Stimulated activated CD4-positive, alpha-beta T cell treated with anti-CD3 and anti-CD28 coated beads, Interleukin-15, amount 100 ng/mL, for 24 hours (primary cell): ENCODE measurements around the gene SAP30L.

ENCODE experiments used
- DNase-seq: peaks from one replicate; pipeline ENCODE4 v3.0.0-alpha.2; 2020

The SAP30L gene

DNA sequence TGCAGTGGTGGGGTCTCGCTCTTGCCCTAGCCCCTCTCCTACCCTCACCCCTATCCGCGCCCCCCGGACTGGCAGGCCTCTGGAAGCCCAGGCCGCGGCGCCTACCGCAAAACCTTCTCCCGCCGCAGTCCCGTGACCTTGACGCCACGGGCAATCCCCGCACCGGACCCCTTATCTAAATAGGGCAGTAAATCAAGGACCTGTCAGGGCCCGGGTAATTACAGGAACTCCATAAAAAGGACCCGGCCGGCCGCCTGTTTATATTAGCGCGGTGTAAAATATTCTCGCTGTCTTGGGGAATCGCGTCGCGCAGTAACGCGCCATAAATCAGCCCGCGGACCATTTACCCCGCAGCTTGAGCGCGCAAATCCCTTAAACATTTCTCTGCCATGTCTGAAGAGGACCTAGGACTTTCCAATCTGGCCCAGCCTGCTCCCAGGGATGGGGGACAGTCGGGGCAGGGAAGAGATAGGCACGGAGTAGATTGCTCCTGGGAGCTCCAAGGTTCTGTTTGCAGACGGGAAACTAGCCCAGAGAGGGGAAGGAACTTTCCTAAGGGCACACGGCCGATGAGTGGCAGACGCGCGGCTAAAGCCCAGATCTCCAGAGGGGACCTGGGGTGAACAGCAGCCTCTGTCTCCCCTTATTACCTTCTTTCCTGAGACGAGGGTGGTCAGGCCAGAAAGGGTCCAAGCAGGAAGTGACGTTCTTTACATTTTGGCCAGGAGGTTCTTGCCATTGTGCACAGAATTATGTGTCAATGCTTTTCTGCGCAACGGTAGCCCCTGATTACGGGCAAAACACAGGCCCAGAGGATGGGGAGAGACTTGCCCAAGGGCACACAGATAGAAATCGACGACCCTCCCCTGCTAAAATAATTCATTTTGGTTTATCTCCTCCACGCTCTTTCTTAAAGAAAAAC, 37.0 kb downstream of the SAP30L start:
- no peak for DNase-seq

DNA sequence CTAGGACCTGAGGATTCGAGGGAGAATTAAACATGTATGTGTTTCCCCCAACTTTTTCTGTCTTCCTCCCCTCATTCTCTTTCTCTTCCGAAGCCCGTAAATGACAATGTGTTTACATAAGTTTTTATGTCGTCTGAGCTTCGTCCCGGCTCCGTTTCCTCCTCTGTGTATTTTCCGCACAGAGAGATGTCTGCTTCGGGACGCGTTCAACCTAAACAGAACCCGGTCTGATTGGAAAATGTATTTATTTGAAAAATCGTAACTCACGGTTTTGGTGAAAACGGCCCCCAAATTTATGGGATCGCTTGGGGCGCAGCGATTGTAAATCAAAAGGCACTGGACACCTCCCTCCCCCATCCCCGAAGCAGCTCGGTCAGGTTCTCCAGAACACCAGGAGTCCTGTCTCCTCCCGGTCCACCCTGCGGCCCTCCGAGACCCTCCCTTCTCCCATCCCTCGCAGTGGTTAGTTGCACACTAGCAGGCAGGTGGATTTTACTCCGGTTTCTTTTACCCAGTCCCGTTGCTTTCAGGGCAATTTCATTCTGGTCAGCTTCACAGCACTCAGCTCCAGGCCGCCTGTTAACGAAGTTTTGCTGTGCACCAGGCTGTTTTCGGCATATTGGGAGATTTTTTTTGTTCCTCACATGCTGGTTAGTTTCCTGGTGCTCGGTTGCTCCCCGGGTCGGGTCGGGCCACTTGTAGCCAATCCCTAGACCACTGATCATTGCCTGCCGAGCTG, 38.0 kb downstream of the SAP30L start:
- no peak for DNase-seq

DNA sequence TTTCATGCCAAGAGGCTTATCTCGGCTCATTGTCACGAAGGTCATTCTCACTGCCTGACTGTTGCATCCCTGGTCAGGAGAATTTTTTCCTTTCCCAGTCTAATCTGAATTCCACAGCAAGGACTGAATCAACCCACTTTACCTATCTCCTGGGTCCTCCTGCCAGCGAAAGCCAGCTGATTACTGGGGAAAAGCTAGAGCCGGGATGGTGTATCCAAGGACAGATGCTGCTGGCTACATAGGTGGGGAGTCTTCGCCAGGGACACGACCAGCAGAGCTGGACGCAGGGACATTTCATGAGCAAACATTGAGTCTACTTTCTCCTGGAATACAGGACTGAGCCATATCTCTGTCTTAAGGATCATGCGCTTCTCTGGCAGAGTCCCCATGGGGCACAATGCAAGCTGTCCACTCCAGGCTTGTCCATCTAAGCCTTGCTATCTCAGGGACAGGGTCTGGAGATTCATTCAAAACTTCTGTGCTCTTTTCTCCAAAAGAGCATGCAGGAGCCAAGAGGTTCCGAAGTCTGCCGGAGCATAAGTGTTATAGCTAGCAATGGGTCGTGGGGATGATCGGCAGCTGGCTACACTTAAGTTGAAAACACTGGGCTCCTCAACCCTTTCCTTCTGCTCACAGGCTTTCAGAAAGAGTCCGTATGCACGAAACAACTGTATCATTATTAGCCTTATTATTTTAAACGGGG, 38.7 kb downstream of the SAP30L start:
- no peak for DNase-seq

DNA sequence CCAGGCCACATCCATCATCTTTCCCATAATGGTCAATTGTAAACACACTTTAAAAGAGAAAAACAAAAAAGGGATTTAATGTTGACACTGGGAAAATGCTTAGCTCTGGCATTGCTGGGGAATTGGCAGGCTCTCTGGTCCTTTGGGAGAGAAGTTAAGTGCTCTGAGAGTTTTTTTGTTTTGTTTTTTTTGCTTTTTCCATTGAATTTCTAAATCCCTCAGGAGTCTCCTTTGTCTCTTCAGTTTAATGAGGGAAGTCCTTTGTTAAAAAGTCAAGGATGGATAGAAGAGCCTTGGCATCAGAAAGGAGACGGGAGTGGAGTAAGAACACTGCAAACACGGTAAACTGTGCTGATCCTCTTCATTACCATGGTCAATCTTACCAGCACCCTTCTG, 39.3 kb downstream of the SAP30L start:
- no peak for DNase-seq

DNA sequence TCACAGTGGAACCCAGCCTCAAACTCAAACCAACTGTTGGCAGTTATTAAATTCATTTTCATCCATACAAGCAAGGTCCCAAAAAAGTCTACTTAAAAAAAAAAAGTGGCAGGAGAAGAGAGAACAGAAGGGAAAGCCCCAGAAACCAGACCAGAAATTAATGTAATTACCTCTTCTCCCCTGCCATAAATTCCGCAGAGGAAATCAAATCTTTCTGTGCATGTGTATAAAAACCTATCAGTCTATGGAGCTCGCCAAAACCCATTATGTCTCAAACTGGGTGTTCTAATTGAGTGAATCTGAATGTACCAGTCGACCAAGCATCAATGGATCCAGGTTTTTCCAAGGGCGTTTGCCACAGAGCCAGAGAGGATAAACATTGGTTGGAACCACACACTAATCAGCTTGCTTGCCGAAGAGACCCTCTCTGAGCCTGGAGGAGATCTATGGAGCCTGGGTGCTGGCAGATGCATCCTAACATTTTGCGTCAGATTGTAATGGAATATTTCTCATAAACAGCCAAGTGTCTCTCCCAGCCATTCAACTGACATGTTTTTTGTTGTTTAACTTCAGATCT, 40.1 kb downstream of the SAP30L start:
- DNase-seq = no peak

DNA sequence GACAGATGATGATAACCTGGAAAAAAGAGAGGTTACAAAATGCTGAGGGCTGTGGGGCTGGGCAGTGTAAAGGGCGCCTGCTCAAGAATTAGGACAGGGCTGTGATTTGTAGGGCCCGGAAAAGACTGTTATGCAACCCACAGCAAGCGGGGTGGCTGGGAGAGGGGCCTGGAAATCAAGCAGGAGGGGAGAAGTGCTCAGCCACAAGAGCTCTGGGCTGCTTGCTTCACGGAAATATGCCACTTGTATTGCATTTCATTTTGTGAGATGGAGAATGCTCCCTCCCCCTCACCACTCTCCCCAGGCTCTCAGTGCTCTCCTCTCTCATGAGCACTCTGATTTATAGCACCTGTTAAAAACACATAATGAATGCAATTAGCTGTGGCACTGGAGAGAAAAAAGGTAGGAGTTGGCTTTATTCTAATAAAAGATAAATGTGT, 40.6 kb downstream of the SAP30L start:
- DNase-seq = no peak

DNA sequence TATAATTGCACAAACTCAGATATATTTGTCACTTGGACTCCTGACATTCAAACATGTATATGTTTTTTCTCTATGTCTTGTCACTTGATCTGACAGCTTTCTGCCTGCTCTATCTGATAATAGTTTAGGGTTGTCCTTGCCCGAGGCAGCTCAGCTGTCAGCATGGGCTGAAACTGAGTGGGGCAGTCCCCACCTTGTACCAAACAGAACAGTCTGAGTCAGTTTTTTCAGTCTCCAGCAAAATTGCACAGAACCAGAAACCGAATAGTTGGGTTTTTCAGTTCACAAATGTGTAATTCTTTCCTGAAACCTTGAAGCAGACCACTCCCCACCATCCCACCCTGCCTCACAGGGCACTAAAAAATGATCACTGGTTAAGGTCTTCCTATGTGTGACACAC, 41.7 kb downstream of the SAP30L start:
- peak; percentile 79 for DNase-seq

DNA sequence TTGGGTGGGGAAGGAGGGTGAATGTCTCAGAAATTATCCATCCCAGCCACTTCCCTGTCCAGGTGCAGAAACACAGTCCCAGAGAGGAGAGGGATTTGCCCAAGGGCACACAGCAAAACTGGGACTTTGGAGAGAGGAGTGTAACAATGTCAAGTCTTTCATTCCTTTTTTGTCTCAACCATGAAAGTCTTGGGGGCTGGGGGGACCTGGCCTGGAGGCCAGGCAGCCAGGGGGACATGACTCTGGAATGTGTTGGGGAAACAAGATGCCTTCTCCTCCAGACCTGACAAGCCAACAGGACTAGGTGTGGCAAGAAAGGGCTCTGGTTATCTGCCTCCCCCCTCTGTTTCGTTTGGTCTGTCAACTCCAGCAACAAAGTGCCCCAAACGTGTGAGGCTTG, 46.1 kb downstream of the SAP30L start:
- no peak for DNase-seq

DNA sequence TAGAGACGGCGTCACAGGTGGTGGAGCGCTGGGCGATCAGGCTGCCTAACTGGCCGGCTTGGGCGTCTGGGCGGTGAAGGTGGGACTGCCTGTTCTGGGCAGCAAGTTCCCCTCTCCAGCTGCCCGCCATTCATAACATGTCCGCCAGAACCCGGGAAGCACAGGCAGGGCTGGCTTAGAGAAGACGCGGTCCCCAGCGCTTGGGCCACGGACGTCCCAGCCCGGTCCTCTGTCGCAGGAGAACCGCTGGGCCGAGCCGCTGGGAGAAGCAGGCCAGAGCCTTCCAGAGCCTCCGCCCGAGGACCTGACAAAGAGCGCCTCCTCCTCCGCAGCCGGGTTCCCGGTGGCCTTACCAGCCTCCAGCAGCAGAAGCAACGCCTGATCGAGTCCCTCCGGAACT, 47.5 kb downstream of the SAP30L start:
- no peak for DNase-seq

DNA sequence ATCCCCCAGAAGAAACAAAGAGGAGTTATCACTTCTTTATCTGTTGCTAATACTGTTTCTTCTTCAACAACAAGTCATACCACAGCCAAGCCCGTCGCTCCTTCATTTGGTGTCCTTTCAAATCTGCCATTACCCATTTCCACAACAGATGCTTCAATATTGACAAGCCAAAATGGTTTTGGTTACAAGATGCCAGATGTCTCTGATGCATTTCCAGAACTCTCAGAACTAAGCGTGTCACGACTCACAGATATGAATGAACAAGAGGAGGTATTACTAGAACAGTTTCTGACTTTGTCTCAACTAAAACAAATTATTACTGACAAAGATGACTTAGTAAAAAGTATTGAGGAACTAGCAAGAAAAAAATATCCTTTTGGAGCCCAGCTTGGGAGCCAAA, 48.2 kb downstream of the SAP30L start:
- DNase-seq = no peak

DNA sequence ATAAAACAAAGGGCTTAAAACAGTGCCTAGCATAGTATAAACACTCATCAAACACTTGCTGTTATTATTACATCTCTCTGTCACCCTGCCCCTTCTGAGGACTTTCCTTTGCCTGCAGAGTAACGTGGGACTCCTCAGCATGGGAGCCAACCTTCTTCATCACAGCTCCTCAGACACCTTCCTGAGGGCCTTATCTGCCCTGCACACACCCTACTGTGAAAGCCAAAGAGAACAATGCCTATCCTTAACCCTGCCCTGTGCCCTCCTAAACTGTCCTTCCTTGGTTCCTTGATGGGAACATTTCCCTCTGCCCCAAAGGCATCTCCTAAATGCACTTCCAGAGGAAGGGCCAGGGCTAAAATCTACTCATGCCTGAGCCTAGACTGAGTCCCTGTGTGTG, 52.8 kb downstream of the SAP30L start:
- no peak for DNase-seq

DNA sequence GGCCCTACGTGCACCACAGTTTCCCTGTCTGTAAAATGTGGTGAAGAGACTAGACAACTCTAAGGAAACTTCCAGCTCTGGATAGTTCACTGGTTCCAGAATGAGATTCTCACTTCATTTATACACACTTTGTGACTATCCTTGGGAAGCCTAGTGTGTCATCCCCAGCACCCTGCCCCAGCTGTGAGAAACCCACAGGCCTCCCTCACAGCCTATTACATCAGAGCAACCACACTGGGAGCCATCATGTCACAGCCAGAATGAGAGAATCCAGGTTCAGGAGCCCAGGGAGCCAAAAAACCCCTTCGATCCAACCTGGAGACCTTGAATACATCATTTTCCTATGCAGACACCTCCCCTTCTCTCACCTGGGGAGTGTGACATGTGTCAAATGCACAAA, 53.2 kb downstream of the SAP30L start:
- no peak for DNase-seq

DNA sequence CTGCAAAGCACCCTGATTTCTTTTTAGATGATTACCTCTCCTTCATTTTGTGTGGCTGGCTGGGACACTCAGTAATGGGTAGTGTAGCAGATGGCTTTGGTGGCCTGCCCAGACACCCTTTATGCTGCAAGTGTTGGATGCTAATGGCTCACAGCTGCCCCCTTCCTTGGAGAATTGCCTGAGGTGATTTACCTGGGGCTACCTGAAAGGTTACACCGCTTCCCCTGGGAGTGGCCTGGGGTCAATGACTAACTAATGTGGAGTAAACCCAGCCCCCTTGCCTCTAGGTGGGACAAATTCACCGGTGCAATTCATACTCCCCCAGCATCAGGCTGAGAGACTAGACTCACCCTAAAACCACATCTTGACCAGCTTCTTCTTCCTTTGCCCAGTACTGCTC, 55.8 kb downstream of the SAP30L start:
- DNase-seq = no peak

DNA sequence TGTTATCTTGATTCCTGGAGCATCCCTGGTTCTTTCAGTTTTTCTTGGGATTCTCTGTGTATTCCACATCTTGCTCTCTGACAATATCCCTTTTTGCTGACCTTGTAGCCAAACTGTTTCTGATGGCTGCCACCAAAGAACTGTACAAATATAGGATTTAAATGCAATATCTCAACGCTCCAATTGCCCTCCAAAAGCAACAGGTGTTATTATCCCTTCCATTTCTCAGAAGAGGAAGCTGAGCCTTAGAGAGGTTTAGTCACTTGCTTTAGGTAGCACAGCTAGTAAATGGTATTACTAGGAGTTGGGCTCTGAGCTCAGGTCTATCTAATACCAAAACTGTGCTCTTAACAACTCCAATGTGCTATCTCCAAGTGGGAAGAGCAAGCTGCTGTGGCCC, 56.4 kb downstream of the SAP30L start:
- DNase-seq = no peak

DNA sequence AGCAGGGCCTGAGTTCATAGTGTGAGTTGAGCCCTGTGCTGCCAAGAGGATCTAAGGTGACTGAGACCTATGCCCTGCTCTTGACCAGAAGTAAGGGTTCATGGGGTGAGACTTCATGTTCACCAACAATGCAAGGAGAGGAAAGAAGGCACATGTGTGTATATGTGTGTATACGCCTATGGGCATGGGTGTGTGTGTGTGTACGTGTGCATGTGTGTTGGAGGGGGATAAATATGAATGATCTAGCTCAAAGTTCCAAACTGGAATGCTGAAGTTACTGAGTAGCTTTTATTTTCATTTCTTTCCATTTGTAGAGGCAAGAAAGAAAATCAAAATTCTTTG, 57.9 kb downstream of the SAP30L start:
- no peak for DNase-seq

DNA sequence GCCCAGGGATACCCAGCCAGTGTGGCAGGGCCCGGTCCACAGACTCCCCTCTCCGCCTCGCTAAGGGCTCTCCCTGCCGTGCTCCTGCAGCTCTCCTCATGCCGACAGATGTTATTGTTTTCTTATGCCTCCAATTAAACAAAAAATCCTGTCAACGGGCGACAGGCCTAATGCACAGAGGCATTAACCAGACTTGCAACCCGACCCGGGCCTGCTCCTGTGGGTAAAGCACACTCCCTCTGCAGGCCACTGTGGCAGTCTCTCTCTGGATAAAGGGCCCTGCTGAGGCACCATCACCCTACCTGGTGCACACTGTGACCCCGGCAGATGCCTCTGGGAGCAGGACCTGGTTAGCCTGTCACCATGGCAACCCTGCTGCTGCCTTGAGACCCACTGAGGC, 59.8 kb downstream of the SAP30L start:
- DNase-seq = no peak

DNA sequence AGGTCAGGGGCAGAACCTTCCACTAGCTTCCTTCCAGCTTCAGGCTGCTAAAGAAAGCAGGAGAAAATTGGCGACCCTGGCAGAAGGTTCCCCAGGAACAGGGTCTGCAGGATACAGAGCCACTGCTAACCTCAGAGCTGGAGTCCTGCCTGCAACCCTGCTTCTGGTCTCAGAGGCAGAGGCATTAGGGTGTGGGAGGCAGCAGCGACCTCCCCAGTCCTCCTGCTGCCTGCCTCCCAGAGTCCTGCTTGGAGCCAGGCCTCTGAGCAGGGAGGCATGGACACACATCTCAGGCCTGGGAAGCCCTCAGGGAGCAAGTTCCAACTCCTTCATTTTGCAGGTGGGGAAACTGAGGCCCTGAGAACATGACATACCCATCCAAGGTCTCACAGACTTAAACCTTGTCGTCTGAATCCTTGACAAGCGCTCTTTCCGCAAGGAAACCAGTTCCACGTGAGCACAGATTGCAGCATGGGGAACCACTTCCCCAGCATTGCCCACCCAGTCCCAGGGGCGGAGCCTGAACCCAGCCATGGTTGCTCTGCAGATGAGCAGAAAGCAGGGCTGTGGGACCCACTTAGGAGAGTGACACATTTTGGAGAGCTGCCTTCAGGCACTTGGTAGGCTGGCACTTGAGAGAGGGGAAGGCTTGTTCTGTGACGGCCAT, 60.4 kb downstream of the SAP30L start:
- DNase-seq = no peak

DNA sequence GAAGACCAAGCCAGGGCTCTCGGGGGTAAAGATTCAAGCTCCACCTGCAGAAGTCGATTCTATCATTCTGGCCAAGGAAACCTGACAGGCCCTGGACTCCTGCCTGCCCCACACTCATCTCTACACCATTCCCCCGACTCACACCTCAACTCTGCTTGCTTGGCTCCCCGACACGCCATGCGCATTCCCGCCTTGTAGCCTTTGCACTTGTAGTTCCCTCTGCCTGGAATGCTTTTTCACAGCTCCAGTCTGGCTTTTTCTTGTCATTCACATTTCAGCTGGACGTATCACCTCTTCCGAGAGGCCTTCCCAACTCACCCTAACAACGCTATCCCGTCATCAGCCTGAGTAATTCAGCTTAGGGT, 60.9 kb downstream of the SAP30L start:
- no peak for DNase-seq

DNA sequence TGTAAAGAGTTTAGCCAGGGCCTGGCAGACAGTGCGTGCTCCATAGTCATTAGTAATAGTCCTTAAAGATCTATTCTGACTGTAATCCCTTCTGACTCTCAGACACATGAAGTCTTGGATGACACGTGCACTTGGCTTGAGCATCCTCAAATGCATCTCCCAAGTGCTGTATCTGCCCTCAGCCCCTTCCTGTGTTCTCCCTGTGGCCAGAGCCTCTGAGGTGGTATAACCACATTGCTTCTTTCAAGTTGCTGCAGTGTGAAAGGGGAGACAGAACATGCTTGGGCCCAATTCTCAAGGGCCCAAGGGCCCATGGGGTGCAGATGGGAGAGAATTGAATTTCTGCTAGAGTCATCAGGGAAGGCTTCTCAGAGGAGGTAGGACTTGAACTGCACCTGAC, 62.3 kb downstream of the SAP30L start:
- no peak for DNase-seq

DNA sequence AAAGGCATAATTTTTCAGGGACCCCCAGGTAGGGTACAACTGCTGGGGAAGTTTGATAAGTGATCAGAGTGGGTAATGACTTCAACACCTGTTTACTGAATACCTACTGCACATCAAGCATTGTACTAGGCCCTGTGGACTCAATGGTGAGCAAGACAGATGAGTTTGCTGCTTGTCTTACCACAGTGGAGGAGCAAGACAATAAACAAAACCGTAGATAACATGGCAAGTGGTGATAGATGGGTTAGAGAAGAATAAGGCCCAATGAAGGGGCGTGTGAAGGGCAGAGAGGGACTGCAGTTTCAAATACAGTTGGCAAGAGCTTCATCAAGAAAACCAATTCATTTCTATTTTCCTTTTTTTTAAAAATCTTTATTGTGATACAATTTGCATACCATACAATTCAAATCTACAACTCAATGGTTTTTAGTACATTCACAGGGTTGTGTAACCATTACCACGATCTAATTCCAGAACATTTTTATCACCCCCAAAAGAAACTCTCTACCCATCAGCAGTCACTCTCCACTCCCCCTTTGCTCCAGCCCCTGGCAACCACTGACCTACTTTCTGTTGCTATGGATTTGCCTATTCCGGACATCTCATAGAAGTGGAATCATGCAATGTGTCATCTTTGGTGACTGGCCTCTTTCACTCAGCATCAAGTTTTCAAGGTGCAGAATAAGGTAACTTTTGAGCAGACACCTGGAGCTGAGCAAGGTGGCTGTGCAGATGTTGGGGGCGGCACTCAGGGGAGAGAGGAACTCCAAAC, 64.2 kb downstream of the SAP30L start:
- no peak for DNase-seq
